Right lobe of liver (tissue), 6 donors: Measurements from ENCODE around the gene CEP85L. TPM values are rescaled to one million over a fixed set of nuclear protein-coding genes. Genes with fewer than 3 reads are reported as not detected.

Experiments used
- ATAC-seq, 4 donors: fragments of 200-7000 bp; cut with Tn5 transposase; one replicate each; pipeline ENCODE4 v1.9.1; 2020; ENCODE audit warnings: mild to moderate bottlenecking in 4 of 4, moderate library complexity in 4 of 4
- DNase-seq, 3 donors: peaks; one replicate each; pipeline ENCODE4 v3.0.0-alpha.2; 2020
- H3K27ac ChIP-seq, 3 donors: fragments of 200-600 bp; one replicate each; pipeline ENCODE4 v1.8.0; 2022
- H3K27me3 ChIP-seq, 2 donors: fragments of 200-600 bp; one replicate each; pipeline ENCODE4 v1.8.0; 2022
- H3K36me3 ChIP-seq, 4 donors: fragments of 200-600 bp; sonication (generic) in 1 of 4; one replicate each; pipeline versions ENCODE4 v1.5.1 to v1.8.0; 2017 to 2022; ENCODE audit warnings: control low read depth in 1 of 4
- H3K4me1 ChIP-seq, 4 donors: fragments of 200-600 bp; sonication (generic) in 1 of 4; one replicate each; pipeline versions ENCODE4 v1.5.1 to v1.8.0; 2017 to 2022; ENCODE audit warnings: control low read depth in 1 of 4
- H3K4me3 ChIP-seq, 3 donors: fragments of 200-600 bp; one replicate each; pipeline ENCODE4 v1.8.0; 2022
- H3K9me3 ChIP-seq, 4 donors: fragments of 200-600 bp; sonication (generic) in 1 of 4; one replicate each; pipeline versions ENCODE4 v1.5.1 to v1.8.0; 2017 to 2022; ENCODE audit warnings: control low read depth in 1 of 4
- CTCF ChIP-seq, 4 donors: fragments of 200-600 bp in 3 of 4; fragments of 450-650 bp in 1 of 4; IDR thresholded peaks; one replicate each; pipeline versions ENCODE4 v1.5.1 to v1.8.0; 2016 to 2022; ENCODE audit warnings: antibody characterized with exemption in 4 of 4, mild to moderate bottlenecking in 2 of 4
- POLR2A ChIP-seq: fragments of 450-650 bp; IDR thresholded peaks from one replicate; pipeline ENCODE4 v1.6.1; 2017; ENCODE audit warnings: antibody characterized with exemption, mild to moderate bottlenecking
- WGBS: methylation state at CpG from one replicate; pipeline ENCODE4 v1.1.6; 2018; ENCODE audit warnings: low coverage, low lambda C conversion rate; ENCODE audit not compliant: insufficient coverage; ENCODE audit errors: missing lambda C conversion rate; 5-methylcytosine and 5-hydroxymethylcytosine counted together
- intact Hi-C, 2 donors: fragments of 100-400 bp; cut with DNase I; formaldehyde crosslinking; loops; one replicate each; pipeline versions ENCODE4 v1.11.2 to v1.14.1; 2022
- total RNA-seq, 6 experiments: library from RNA; depleted of rRNA in 2 of 6; stranded (reverse); fragments of >200 nt in 2 of 6; fragmentation: NEBNext Ultra II Directional in 3 of 6; extraction: Animal tissue kit (Norgen Biotek cat#: 25700) in 3 of 6; gene quantifications; one replicate each; pipeline versions ENCODE4 v1.1.0 to v1.2.4, GENCODE V29; 2016 to 2023
- donor health status: DM: no; HTN: yes; CAD: no.
- donor health status: DM: no; HTN: no; CAD: no.
- donor health status: DM: no; HTN: no; CAD: no.
- donor health status: DM: no; HTN: yes; CAD: no.
- donor health status: DM: no; HTN: yes; CAD: no.

CEP85L gene
- total RNA-seq, 6 experiments from 2014 or later = 2.9 to 8.7 (median 4.1) TPM

GRCh38 chr6:118578617-118579016 is 72.8 kb downstream of the CEP85L start:
- Histone ChIP-seq H3K4me3 (no peak overlapping the region), H3K27me3 (no peaks in the 10 kb centered on the region), H3K4me1 (peaks cover 0 to 4% (median 0%) of the 10 kb centered on the region in 4 donors), H3K36me3 (no peaks in the 10 kb centered on the region), H3K9me3 (peaks cover 0 to 12% (median 0%) of the 10 kb centered on the region in 4 donors), H3K27ac (no peak overlapping the region)
- TF ChIP-seq CTCF (IDR thresholded peaks at IDR 0.05) (no peak), POLR2A (no peak)
- ATAC-seq (no peak), DNase-seq (no peak)
- 100% methylated on average over 8 of the region's 12 CpGs for WGBS
- intact Hi-C loops = no loop called here

- no peak for DNase-seq
- ATAC-seq = peak in 1 of 4 donors; percentile 21
- TF ChIP-seq POLR2A = no peak
- no peak for TF ChIP-seq CTCF (IDR thresholded peaks at IDR 0.05)
- intact Hi-C loops = no loop called here
- no peaks in the 10 kb centered on the region for H3K27me3 ChIP-seq
- 60% methylated on average over 4 of the region's 4 CpGs for WGBS
- H3K4me3 ChIP-seq = no peak overlapping the region
- H3K27ac ChIP-seq = no peak overlapping the region
- peaks cover 0 to 12% (median 0%) of the 10 kb centered on the region in 4 donors for H3K9me3 ChIP-seq
- peaks cover 0 to 4% (median 0%) of the 10 kb centered on the region in 4 donors for H3K4me1 ChIP-seq
- no peaks in the 10 kb centered on the region for H3K36me3 ChIP-seq
Observed at GRCh38 chr6:118577972-118578371, 73.4 kb downstream of the CEP85L start.

- TF ChIP-seq POLR2A (no peak), CTCF (IDR thresholded peaks at IDR 0.05) (no peak)
- Histone ChIP-seq H3K4me1 (no peaks in the 10 kb centered on the region), H3K27ac (no peak overlapping the region), H3K9me3 (peaks cover 0 to 12% (median 0%) of the 10 kb centered on the region in 4 donors), H3K36me3 (no peaks in the 10 kb centered on the region), H3K4me3 (no peak overlapping the region), H3K27me3 (no peaks in the 10 kb centered on the region)
- DNase-seq (no peak), ATAC-seq (no peak)
- 94% methylated on average over 13 of the region's 13 CpGs for WGBS
- intact Hi-C loops = no loop called here
Observed at GRCh38 chr6:118574051-118574865, 77.1 kb downstream of the CEP85L start.

- intact Hi-C loops = no loop called here
- ATAC-seq = no peak
- DNase-seq = no peak
Observed at GRCh38 chr6:118571121-118571520, 80.3 kb downstream of the CEP85L start.

More at GRCh38 chr6:118571121-118571520, 80.3 kb downstream of the CEP85L start:
- WGBS = 93% methylated on average over 2 of the region's 2 CpGs
- H3K36me3 ChIP-seq = no peaks in the 10 kb centered on the region
- H3K27ac ChIP-seq = no peak overlapping the region
- no peaks in the 10 kb centered on the region for H3K27me3 ChIP-seq
- peaks cover 0 to 12% (median 0%) of the 10 kb centered on the region in 4 donors for H3K9me3 ChIP-seq
- H3K4me1 ChIP-seq = no peaks in the 10 kb centered on the region
- no peak for TF ChIP-seq POLR2A
- TF ChIP-seq CTCF (IDR thresholded peaks at IDR 0.05) = no peak
- no peak overlapping the region for H3K4me3 ChIP-seq
